ENCODE results near the gene CNN1. TPM values are rescaled to one million over a fixed set of nuclear protein-coding genes. Genes with fewer than 3 reads are reported as not detected.

CNN1 gene
- total RNA-seq, 2 donors from 2014 or later = not detected

GRCh38 chr19:11506967-11507366 lies 31.7 kb upstream of the CNN1 start:
- H3K27ac Mint-ChIP-seq = peak overlapping the region; percentile 85 to 89
- ATAC-seq (no peak), DNase-seq (ENCODE audit: low spot score) (no peak)
- no peaks in the 10 kb centered on the region for H3K27me3 Mint-ChIP-seq
- H3K4me3 Mint-ChIP-seq = peak overlapping the region; percentile 91
- no peaks in the 10 kb centered on the region for H3K36me3 Mint-ChIP-seq
- no peaks in the 10 kb centered on the region for H3K9me3 Mint-ChIP-seq
- peaks cover 15 to 16% of the 10 kb centered on the region in 2 donors for H3K4me1 Mint-ChIP-seq (ENCODE audit: low read depth in 2 of 2)

GRCh38 chr19:11507370-11508078 lies 31.1 kb upstream of the CNN1 start:
- DNase-seq (ENCODE audit: low spot score) (no peak), ATAC-seq (no peak)
- Mint-ChIP-seq H3K4me3 (no peak overlapping the region), H3K27ac (peak overlapping the region in 1 of 2 donors; percentile 85), H3K4me1 (ENCODE audit: low read depth in 2 of 2) (peaks cover 15 to 16% of the 10 kb centered on the region in 2 donors), H3K27me3 (no peaks in the 10 kb centered on the region), H3K9me3 (no peaks in the 10 kb centered on the region), H3K36me3 (no peaks in the 10 kb centered on the region)

GRCh38 chr19:11510444-11510843 lies 28.2 kb upstream of the CNN1 start:
- DNase-seq (ENCODE audit: low spot score) (no peak), ATAC-seq (no peak)
- H3K4me3 Mint-ChIP-seq = no peak overlapping the region
- H3K4me1 Mint-ChIP-seq (ENCODE audit: low read depth in 2 of 2) = peaks cover 6 to 8% of the 10 kb centered on the region in 2 donors
- no peaks in the 10 kb centered on the region for H3K9me3 Mint-ChIP-seq
- no peaks in the 10 kb centered on the region for H3K27me3 Mint-ChIP-seq
- H3K27ac Mint-ChIP-seq = no peak overlapping the region
- no peaks in the 10 kb centered on the region for H3K36me3 Mint-ChIP-seq

GRCh38 chr19:11513946-11514345 lies 24.7 kb upstream of the CNN1 start:
- DNase-seq (ENCODE audit: low spot score) = no peak

GRCh38 chr19:11519138-11519537 lies 19.5 kb upstream of the CNN1 start:
- H3K4me3 Mint-ChIP-seq = no peak overlapping the region
- ATAC-seq (no peak), DNase-seq (ENCODE audit: low spot score) (no peak)
- no peaks in the 10 kb centered on the region for H3K9me3 Mint-ChIP-seq
- no peak overlapping the region for H3K27ac Mint-ChIP-seq
- no peaks in the 10 kb centered on the region for H3K27me3 Mint-ChIP-seq
- H3K36me3 Mint-ChIP-seq = no peaks in the 10 kb centered on the region
- peaks cover 0 to 3% of the 10 kb centered on the region in 2 donors for H3K4me1 Mint-ChIP-seq (ENCODE audit: low read depth in 2 of 2)

More at GRCh38 chr19:11513946-11514345, 24.7 kb upstream of the CNN1 start:
- no peak overlapping the region for H3K4me3 Mint-ChIP-seq
- no peak for ATAC-seq
- no peaks in the 10 kb centered on the region for H3K36me3 Mint-ChIP-seq
- no peaks in the 10 kb centered on the region for H3K9me3 Mint-ChIP-seq
- H3K27ac Mint-ChIP-seq = no peak overlapping the region
- H3K27me3 Mint-ChIP-seq = no peaks in the 10 kb centered on the region
- H3K4me1 Mint-ChIP-seq (ENCODE audit: low read depth in 2 of 2) = no peaks in the 10 kb centered on the region

- DNase-seq (ENCODE audit: low spot score) (peak; percentile 96), ATAC-seq (peak; percentile 98 to 99)
- Mint-ChIP-seq H3K27ac (peak within 1 kb of the TSS; percentile 88 to 94), H3K27me3 (no peaks in the 10 kb centered on the region), H3K9me3 (no peaks in the 10 kb centered on the region), H3K4me3 (peak within 1 kb of the TSS; percentile 98), H3K36me3 (no peaks in the 10 kb centered on the region), H3K4me1 (ENCODE audit: low read depth in 2 of 2) (peaks cover 19 to 21% of the 10 kb centered on the region in 2 donors)
Observed at GRCh38 chr19:11528551-11529341, 9.9 kb upstream of the CNN1 start, which contains the start of gene ECSIT. TSS of gene ECSIT (minus strand) at chr19:11529134. CDS start at chr19:11519170, 9,964 bp downstream.

GRCh38 chr19:11530432-11530831 lies 8.2 kb upstream of the CNN1 start:
- ATAC-seq = no peak
- DNase-seq (ENCODE audit: low spot score) = no peak

GRCh38 chr19:11534538-11534937 lies 4.1 kb upstream of the CNN1 start:
- Mint-ChIP-seq H3K36me3 (no peaks in the 10 kb centered on the region), H3K4me1 (ENCODE audit: low read depth in 2 of 2) (peaks cover 16 to 23% of the 10 kb centered on the region in 2 donors), H3K4me3 (peak overlapping the region; percentile 3), H3K9me3 (no peaks in the 10 kb centered on the region), H3K27me3 (peaks cover 7 to 12% of the 10 kb centered on the region in 2 donors), H3K27ac (peak overlapping the region in 1 of 2 donors; percentile 32)
- ATAC-seq = no peak
- DNase-seq (ENCODE audit: low spot score) = no peak

More at GRCh38 chr19:11530432-11530831, 8.2 kb upstream of the CNN1 start:
- Mint-ChIP-seq H3K4me1 (ENCODE audit: low read depth in 2 of 2) (peaks cover 26 to 28% of the 10 kb centered on the region in 2 donors), H3K27ac (no peak overlapping the region), H3K9me3 (no peaks in the 10 kb centered on the region), H3K27me3 (no peaks in the 10 kb centered on the region), H3K4me3 (no peak overlapping the region), H3K36me3 (no peaks in the 10 kb centered on the region)

GRCh38 chr19:11534948-11535347 lies 3.7 kb upstream of the CNN1 start:
- H3K36me3 Mint-ChIP-seq = no peaks in the 10 kb centered on the region
- H3K27ac Mint-ChIP-seq = peak overlapping the region in 1 of 2 donors; percentile 32
- H3K9me3 Mint-ChIP-seq = no peaks in the 10 kb centered on the region
- DNase-seq (ENCODE audit: low spot score) = no peak
- ATAC-seq = no peak
- peaks cover 16 to 23% of the 10 kb centered on the region in 2 donors for H3K4me1 Mint-ChIP-seq (ENCODE audit: low read depth in 2 of 2)
- peaks cover 8 to 12% of the 10 kb centered on the region in 2 donors for H3K27me3 Mint-ChIP-seq
- H3K4me3 Mint-ChIP-seq = peak overlapping the region; percentile 3

GRCh38 chr19:11535792-11536595 lies 2.7 kb upstream of the CNN1 start:
- DNase-seq (ENCODE audit: low spot score) = peak; percentile 94
- Mint-ChIP-seq H3K4me1 (ENCODE audit: low read depth in 2 of 2) (peaks cover 16 to 23% of the 10 kb centered on the region in 2 donors), H3K4me3 (peak overlapping the region; percentile 72), H3K36me3 (no peaks in the 10 kb centered on the region), H3K27me3 (peaks cover 14 to 16% of the 10 kb centered on the region in 2 donors), H3K9me3 (no peaks in the 10 kb centered on the region), H3K27ac (peak overlapping the region; percentile 41 to 77)
- peak; percentile 88 to 94 for ATAC-seq

- Mint-ChIP-seq H3K36me3 (no peaks in the 10 kb centered on the region), H3K4me3 (no peak overlapping the region), H3K4me1 (ENCODE audit: low read depth in 2 of 2) (peaks cover 6 to 13% of the 10 kb centered on the region in 2 donors), H3K27ac (no peak overlapping the region), H3K27me3 (peaks cover 20 to 23% of the 10 kb centered on the region in 2 donors), H3K9me3 (no peaks in the 10 kb centered on the region)
- DNase-seq (ENCODE audit: low spot score) = no peak
- no peak for ATAC-seq
Observed at GRCh38 chr19:11539495-11540365, 1.1 kb downstream of the CNN1 start.

- Mint-ChIP-seq H3K27ac (no peak overlapping the region), H3K36me3 (no peaks in the 10 kb centered on the region), H3K4me3 (no peak overlapping the region), H3K27me3 (peaks cover 23 to 24% of the 10 kb centered on the region in 2 donors), H3K4me1 (ENCODE audit: low read depth in 2 of 2) (peaks cover 1 to 8% of the 10 kb centered on the region in 2 donors), H3K9me3 (no peaks in the 10 kb centered on the region)
- DNase-seq (ENCODE audit: low spot score) = no peak
- no peak for ATAC-seq
Observed at GRCh38 chr19:11540645-11541044, 2.0 kb downstream of the CNN1 start.

Data from natural killer cell treated with Interleukin-12 subunit alpha and Interleukin-12 subunit beta and Interleukin-15 and Interleukin-18, amount 100 ng/mL, for 72 hours (primary cell).